ENCODE measurements around the gene PTCRA.

DNA sequence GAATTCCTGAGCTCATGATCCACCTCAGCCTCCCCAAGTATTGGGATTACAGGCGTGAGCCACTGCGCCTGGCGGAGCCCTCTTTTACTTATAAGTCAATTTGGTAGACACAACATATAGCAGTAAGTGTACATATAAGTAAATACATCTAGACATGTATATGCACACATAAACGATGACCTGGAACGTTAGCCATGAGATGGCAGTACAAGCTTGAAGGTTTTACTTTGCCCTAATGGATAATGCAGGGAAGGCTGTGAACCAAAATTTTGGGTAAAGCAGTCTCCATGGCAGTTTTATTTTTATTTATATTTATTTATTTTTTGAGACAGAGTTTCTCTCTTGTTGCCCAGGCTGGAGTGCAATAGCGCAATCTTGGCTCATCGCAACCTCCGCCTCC, 42.3 kb downstream of the PTCRA start:
- no peak for TF ChIP-seq POLR2AphosphoS5 (IDR thresholded peaks at IDR 0.05; ENCODE audit: insufficient read depth in 1 of 2, low read depth in 1 of 2)
- TF ChIP-seq, protein P1, sequence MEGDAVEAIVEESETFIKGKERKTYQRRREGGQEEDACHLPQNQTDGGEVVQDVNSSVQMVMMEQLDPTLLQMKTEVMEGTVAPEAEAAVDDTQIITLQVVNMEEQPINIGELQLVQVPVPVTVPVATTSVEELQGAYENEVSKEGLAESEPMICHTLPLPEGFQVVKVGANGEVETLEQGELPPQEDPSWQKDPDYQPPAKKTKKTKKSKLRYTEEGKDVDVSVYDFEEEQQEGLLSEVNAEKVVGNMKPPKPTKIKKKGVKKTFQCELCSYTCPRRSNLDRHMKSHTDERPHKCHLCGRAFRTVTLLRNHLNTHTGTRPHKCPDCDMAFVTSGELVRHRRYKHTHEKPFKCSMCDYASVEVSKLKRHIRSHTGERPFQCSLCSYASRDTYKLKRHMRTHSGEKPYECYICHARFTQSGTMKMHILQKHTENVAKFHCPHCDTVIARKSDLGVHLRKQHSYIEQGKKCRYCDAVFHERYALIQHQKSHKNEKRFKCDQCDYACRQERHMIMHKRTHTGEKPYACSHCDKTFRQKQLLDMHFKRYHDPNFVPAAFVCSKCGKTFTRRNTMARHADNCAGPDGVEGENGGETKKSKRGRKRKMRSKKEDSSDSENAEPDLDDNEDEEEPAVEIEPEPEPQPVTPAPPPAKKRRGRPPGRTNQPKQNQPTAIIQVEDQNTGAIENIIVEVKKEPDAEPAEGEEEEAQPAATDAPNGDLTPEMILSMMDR (IDR thresholded peaks at IDR 0.05), result no peak
